ENCODE measurements around the gene PSME2. TPM values are rescaled to one million over a fixed set of nuclear protein-coding genes. Genes with fewer than 3 reads are reported as not detected.
A peak's percentile ranks its signal among the peaks of the same experiment; 100 is the strongest.

PSME2 gene
- total and polyA plus RNA-seq, 2 of the 13 experiments (the other 11 are each of a cell fraction or from before 2014, with no cell fraction given) = 332 to 716 TPM

GRCh38 chr14:24146978-24147760 lies 759 bp upstream of the PSME2 start, which contains the start of gene RNF31 (continued):
- TF ChIP-seq CBFB (CRISPR knock-in tag; IDR thresholded peaks at IDR 0.05) (no peak), EP300 (IDR thresholded peaks at IDR 0.05; ENCODE audit: low read depth in 2 of 2, low read length in 2 of 2) (no peak), EP300 (CRISPR knock-in tag; IDR thresholded peaks at IDR 0.05; ENCODE audit: borderline replicate concordance) (peak; percentile 33; the same call in 1 of the 2 replicates), FOSL1 (CRISPR knock-in tag; IDR thresholded peaks at IDR 0.05; ENCODE audit: borderline replicate concordance) (peak; percentile 38; the same call in 1 of the 2 replicates), NFRKB (IDR thresholded peaks at IDR 0.05) (no peak), KDM1A (CRISPR knock-in tag; IDR thresholded peaks at IDR 0.05) (no peak; the same call in 1 of the 2 replicates), ZFP36 (IDR thresholded peaks at IDR 0.05; ENCODE audit: borderline replicate concordance, low read depth, low read length, partially characterized antibody) (no peak), ATM (IDR thresholded peaks at IDR 0.05; ENCODE audit: borderline replicate concordance) (no peak), ZNF782 (CRISPR knock-in tag; IDR thresholded peaks at IDR 0.05; ENCODE audit: borderline replicate concordance) (peak; percentile 96; the same call in 1 of the 2 replicates), HBP1 (CRISPR knock-in tag; IDR thresholded peaks at IDR 0.05; ENCODE audit: low read depth) (peak; percentile 66), TFDP2 (CRISPR knock-in tag; IDR thresholded peaks at IDR 0.05) (peak; percentile 74; the same call in 1 of the 2 replicates), BRCA1 (CRISPR knock-in tag; IDR thresholded peaks at IDR 0.05) (no peak), ZSCAN30 (CRISPR knock-in tag; IDR thresholded peaks at IDR 0.05) (no peak), ZNF546 (CRISPR knock-in tag; conservative IDR thresholded peaks at IDR 0.05) (peak; percentile 54; the same call in 1 of the 2 replicates), ZSCAN5A (CRISPR knock-in tag; IDR thresholded peaks at IDR 0.05; ENCODE audit: borderline replicate concordance) (no peak), ZFX (CRISPR knock-in tag; IDR thresholded peaks at IDR 0.05; ENCODE audit: low read depth) (peak; percentile 98), ZNF451 (CRISPR knock-in tag; IDR thresholded peaks at IDR 0.05) (peak; percentile 37), HMG20A (CRISPR knock-in tag; IDR thresholded peaks at IDR 0.05; ENCODE audit: borderline replicate concordance) (no peak), PRMT3 (CRISPR knock-in tag; IDR thresholded peaks at IDR 0.05; ENCODE audit: borderline replicate concordance, low read depth) (no peak), EZH2 (conservative IDR thresholded peaks at IDR 0.05; ENCODE audit: low read depth, low read length) (no peak), RBFOX2 (IDR thresholded peaks at IDR 0.05; ENCODE audit: low read depth, low read length) (peak; percentile 95), KLF9 (CRISPR knock-in tag; IDR thresholded peaks at IDR 0.05; ENCODE audit: low read depth) (no peak), ZNF598 (CRISPR knock-in tag; IDR thresholded peaks at IDR 0.05; ENCODE audit: borderline replicate concordance) (peak; percentile 23; the same call in 1 of the 2 replicates), ZNF543 (CRISPR knock-in tag; IDR thresholded peaks at IDR 0.05) (peak; percentile 24; the same call in 1 of the 2 replicates), ZBTB42 (CRISPR knock-in tag; IDR thresholded peaks at IDR 0.05) (peak; percentile 83), ZSCAN12 (CRISPR knock-in tag; IDR thresholded peaks at IDR 0.05) (peak; percentile 96; the same call in 1 of the 2 replicates), TGIF2 (CRISPR knock-in tag; IDR thresholded peaks at IDR 0.05) (no peak), PAWR (CRISPR knock-in tag; IDR thresholded peaks at IDR 0.05; ENCODE audit: borderline replicate concordance) (peak; percentile 5; the same call in 1 of the 2 replicates)
